ENCODE measurements around the gene CALY.

Gene CALY

GRCh38 chr10:133336118-133336576, 549 bp downstream of the CALY start:
- Histone ChIP-seq H3K27me3 (peaks cover 13 to 87% of the 10 kb centered on the region in 2 donors), H3K9me3 (no peaks in the 10 kb centered on the region), H3K36me3 (no peaks in the 10 kb centered on the region), H3K27ac (no peak overlapping the region), H3K4me3 (peak overlapping the region; percentile 23 to 42), H3K4me1 (peaks cover 0 to 25% (median 23%) of the 10 kb centered on the region in 4 donors)
- no peak for TF ChIP-seq CTCF (IDR thresholded peaks at IDR 0.05)
- intact Hi-C loops (cut with DNase I; ENCODE audit: low total_unique reads), result no loop called here
- DNase-seq, result no peak

- DNase-seq, result no peak
- Histone ChIP-seq H3K27me3 (peaks cover 13 to 88% of the 10 kb centered on the region in 2 donors), H3K4me1 (peaks cover 0 to 25% (median 23%) of the 10 kb centered on the region in 4 donors), H3K36me3 (no peaks in the 10 kb centered on the region), H3K9me3 (no peaks in the 10 kb centered on the region), H3K4me3 (peak overlapping the region; percentile 23 to 42), H3K27ac (no peak overlapping the region)
- intact Hi-C loops (cut with DNase I; ENCODE audit: low total_unique reads), result no loop called here
- TF ChIP-seq CTCF (IDR thresholded peaks at IDR 0.05), result no peak
Measured at GRCh38 chr10:133335246-133336117, 1.2 kb downstream of the CALY start.

- intact Hi-C loops (cut with DNase I; ENCODE audit: low total_unique reads), result no loop called here
- no peak overlapping the region for H3K27ac ChIP-seq
- peaks cover 13 to 85% of the 10 kb centered on the region in 2 donors for H3K27me3 ChIP-seq
- no peak for DNase-seq
- H3K4me3 ChIP-seq, result peak overlapping the region; percentile 23 to 42
- no peak for TF ChIP-seq CTCF (IDR thresholded peaks at IDR 0.05)
- peaks cover 0 to 29% (median 26%) of the 10 kb centered on the region in 4 donors for H3K4me1 ChIP-seq
- H3K36me3 ChIP-seq, result no peaks in the 10 kb centered on the region
- no peaks in the 10 kb centered on the region for H3K9me3 ChIP-seq
Measured at GRCh38 chr10:133334503-133335245, 2.0 kb downstream of the CALY start.

GRCh38 chr10:133332936-133333699, 3.6 kb downstream of the CALY start:
- Histone ChIP-seq H3K36me3 (no peaks in the 10 kb centered on the region), H3K27me3 (peaks cover 13 to 85% of the 10 kb centered on the region in 2 donors), H3K9me3 (no peaks in the 10 kb centered on the region), H3K4me3 (no peak overlapping the region), H3K4me1 (peaks cover 0 to 35% (median 26%) of the 10 kb centered on the region in 4 donors), H3K27ac (no peak overlapping the region)
- intact Hi-C loops (cut with DNase I; ENCODE audit: low total_unique reads), result no loop called here
- DNase-seq, result no peak
- no peak for TF ChIP-seq CTCF (IDR thresholded peaks at IDR 0.05)

GRCh38 chr10:133329491-133330202, 7.0 kb downstream of the CALY start:
- H3K27me3 ChIP-seq, result peaks cover 4 to 85% of the 10 kb centered on the region in 2 donors
- intact Hi-C loops (cut with DNase I; ENCODE audit: low total_unique reads), result no loop called here
- H3K9me3 ChIP-seq, result no peaks in the 10 kb centered on the region
- peaks cover 0 to 27% (median 19%) of the 10 kb centered on the region in 4 donors for H3K4me1 ChIP-seq
- H3K4me3 ChIP-seq, result peak overlapping the region; percentile 12 to 35
- peak; percentile 78 to 98 for TF ChIP-seq CTCF (IDR thresholded peaks at IDR 0.05)
- no peaks in the 10 kb centered on the region for H3K36me3 ChIP-seq
- no peak overlapping the region for H3K27ac ChIP-seq
- peak; percentile 68 to 83 for DNase-seq
